ENCODE results near the gene FHAD1.

FHAD1 gene

GRCh38 chr1:15246960-15247614 lies at the start of gene FHAD1:
TSS of gene FHAD1 (plus strand) at chr1:15247223. CDS start at chr1:15251785, 4,562 bp downstream.
- DNase-seq, result peak; percentile 59

DNA sequence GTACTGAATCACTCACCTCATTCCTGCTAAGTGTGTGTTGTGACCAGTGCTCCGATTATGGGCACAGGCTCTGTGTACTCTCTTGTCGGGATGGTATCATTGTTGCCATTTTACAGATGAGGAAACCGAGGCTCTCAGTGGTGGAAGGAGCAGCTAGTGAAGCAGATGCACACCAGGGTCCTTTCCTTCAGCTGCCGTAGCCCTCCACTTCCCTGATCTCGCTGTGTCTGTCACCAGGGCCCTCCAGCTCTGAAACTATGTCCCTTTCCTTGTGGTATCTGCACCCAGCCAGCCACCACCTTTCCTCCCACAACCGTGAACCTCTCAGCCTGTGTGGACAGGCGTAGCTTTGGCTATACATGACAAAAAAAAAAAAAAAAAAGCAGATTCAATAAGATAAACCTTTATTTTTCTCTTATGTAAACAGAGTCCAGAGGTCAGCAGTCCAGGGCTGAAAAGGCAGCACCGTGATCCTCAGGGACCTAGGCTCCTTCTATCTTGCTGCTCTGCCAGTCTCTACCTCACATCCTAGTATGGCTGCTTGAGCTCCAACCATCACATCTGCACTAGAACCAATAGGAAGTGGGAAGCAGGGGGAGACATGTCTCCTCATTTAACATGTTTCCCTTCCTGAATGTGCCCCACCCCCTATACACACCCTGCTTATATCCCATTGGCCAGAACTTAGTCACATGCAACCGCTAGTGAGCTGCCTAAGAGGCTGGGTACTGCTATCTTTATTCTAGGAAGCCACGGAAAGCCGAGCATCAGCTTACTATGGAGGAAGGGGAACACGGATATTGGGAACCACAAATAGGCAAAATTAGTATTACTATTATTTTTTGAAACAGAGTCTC lies 49.2 kb upstream of the FHAD1 start:
- no peak for DNase-seq

- DNase-seq, result no peak
Measured at GRCh38 chr1:15198684-15199083, 48.3 kb upstream of the FHAD1 start.

- no peak for DNase-seq
Measured at GRCh38 chr1:15201221-15201620, 45.8 kb upstream of the FHAD1 start.

- no peak for DNase-seq
Measured at GRCh38 chr1:15201849-15202551, 45.0 kb upstream of the FHAD1 start.

DNA sequence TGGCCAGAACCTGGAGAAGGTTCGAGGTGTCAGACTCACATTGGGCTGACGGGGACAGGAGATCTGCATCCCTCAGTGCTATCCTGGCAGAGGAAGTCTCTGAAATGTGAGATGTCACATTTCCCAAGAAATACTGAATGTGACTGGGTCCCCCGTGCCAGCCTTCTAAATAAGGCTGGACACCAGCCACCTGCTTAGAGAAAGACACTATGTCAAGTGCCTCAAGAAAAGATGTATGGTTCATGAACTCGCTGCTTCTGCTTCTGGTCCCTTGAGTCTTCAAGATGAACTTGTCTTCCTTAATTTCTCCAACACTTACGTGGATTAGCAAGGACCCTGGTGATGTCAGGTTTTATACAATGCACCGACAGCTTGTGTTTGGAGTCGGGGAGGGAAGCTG lies 42.1 kb upstream of the FHAD1 start:
- no peak for DNase-seq

DNA sequence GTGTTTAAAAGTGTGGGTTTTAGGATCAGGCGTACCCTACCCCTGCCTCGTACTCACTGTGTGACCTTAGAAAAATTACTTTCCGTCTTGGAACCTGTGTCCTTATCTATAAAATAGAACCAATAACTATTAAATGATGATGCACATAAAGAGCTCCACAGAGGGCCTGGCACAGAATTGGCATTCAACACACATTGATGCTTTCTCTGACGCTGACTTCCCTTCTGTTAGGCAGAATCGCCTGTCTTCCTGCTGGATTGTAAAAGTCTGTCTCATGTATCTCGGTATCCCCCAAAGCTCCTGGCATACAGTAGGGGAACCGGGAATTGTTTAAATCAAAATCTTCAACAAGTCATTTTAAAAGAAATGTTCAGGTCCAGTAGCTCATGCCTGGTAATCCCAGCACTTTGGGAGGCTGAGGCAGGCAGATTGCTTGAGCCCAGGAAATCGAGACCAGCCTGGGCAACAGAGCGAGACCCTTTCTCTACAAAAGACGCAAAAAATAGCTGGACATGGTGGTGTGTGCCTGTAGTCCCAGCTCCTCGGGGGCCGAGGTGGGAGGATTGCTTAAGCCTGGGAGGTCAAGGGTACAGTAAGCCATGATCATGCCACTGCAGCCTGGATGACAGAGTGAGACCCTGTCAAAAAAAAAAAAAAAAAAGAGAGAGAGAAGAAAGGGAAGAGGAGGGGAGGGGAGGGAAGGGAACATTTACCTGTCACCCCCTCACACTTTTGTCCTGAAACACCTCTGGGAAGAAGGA lies 41.3 kb upstream of the FHAD1 start:
- no peak for DNase-seq

DNA sequence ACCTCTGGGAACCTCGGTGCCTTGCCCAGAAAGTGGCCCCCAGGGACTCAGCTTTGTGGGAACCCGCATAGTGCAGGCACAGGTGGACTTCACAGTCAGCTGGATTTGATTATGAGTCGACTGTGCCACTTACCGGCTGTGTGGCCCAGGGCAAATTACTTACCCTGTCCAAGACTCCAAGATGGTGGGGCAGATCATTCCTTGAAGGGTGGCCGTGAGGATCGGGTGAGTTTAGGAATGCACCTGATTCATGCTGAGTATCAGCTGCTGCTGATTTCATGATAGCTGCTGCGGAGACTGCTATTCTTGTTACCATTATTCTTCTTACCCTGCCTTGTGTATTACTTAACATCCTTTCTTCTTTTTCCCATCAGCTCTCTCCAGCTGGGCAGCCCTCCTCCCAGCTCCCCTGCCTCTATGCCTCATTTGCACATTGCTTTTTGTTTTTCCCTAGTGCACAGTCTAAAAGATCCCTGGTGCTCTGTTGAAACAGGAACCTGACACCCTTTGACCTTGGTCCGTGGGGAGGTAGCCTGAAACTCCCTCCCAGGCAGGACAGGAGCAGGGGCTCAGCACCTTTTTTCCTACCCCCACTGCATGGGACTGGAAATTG lies 40.5 kb upstream of the FHAD1 start:
- no peak for DNase-seq

DNA sequence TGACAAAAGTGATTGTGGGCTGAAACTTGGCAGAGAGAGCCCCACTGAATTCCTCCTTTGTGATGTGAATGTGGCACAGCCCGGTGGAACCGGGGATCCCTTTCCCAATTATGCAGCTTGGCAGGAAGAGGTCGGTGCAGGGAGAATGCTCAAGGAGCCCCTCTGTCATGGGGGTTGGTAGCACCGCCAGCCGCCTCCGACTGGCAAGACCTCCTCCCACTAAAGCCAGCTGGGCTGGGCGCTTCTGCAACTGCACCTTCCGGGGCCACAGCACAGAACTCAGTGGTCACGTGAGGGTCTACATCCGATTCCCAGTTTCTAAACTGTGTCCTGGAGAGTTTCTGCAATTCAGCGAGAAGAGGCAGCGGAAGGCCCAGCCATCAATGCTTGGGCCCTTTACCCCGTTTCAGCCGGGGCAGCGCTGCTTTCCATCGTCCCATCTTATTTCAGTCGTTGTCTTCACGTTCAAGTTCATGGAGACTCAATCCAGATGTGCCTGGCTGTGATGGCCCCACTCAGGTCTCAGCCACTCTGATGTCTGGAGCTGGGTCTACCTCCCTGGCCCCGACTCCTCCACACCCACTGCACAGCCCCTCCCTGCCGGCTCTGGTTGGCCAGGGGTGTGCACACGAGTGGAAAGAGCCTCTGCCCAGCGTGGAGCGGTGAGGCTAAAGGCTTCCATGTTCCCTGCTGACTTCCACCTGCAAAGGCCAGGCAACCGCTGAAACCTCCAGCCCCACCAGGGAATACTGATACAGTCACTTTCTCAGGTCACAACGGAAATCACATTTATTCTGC lies 39.8 kb upstream of the FHAD1 start:
- DNase-seq, result no peak

DNA sequence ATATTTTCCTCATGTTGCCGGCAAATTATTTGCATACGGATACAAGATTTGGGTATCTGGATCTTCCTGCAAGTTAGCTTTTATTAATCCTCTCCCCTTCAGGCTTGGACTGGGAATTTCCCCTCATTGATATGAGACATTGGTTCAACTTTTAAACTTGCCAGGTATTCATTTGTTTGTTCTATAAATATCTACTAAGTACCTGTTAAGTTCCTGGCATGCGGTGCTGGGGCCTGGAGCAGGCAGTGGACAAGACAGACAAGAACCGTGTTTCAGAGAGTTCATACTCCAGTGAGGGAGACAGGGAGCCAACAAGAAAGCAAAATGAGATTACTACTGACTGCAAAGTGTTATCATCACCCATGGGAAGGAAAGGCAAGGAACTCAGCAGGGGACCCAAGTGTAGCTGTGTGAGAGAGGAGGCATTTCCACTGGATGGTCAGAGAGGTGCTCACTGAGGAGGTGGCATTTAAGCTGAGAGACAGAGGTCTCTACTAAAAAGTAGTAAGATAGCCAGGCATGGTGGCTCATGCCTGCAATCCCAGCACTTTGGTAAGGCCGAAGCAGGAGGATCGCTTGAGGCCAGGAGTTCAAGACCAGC lies 39.1 kb upstream of the FHAD1 start:
- no peak for DNase-seq

DNA sequence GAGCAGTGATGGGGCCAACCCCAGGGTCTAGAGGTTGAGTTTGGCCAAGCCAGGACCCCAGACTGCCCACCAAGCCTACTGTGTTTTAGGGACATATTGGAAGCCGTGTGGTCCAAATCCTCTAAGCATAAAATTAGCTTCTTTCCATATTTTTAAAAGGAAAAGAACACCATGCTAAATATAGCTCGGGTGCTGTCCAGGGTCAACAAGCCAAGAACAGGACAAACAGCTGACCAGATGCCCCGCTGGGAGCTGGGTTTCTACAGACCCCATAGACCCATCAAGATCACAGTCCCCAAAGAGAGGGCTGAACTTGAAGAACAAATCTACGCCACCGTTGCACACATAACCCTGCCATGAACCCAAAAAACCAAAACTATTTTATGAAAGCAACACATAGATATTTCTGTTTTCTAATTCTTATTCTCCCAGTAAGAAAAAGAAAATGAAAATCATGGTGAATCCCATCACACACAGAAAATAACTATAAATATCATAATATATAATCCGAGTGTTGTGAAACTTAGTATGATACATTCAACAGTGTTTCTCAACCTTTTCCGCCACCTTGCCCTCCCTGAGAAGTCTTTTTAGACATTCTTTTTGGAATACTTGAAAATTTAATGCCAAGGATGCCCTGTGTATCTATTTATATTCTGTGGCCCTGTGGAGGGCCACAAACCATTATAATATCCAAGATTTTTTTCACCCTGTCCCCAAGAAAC lies 36.2 kb upstream of the FHAD1 start:
- DNase-seq, result no peak

- DNase-seq, result no peak
Measured at GRCh38 chr1:15211424-15211823, 35.6 kb upstream of the FHAD1 start.

GRCh38 chr1:15212216-15212953 lies 34.6 kb upstream of the FHAD1 start:
- DNase-seq, result no peak

DNA sequence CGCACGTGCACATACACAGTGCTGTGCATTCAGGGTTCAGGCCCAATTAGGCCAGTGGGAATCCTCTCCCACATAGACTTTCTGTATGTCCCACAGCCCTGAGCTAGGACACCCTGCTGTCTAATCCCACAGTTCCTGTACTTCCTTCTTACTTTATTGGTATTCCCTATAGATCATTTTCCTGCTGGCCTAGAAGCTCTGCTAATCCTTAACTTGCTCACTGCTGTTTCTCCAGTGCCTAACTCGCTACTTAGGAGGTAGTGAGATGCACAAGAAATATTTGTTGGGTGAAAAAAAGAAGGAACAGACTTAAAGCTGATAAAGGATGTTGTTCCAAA lies 34.1 kb upstream of the FHAD1 start:
- no peak for DNase-seq

DNA sequence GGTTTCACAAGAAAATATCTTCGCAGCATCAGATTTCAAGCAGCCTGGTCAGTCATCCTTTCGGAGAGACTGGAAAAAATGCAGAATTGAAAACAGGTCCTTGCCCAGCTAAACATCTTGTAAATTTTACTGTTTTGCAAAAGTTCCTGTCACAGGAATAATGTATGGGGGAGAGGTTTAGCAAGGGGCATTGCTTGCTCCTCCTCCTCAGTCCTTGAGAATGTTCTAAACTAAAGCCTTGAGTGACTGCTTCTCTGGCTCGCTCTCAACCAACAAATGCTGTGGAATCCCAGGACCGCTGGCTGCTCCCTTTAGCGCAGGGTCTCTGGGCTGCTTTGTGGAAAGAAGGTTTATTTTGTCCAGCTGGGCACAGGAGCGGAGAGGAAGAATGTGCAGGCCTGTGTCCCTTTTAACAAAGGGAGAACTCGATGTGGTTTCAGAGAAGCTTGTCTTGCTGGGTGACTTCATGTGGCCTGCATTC lies 33.6 kb upstream of the FHAD1 start:
- DNase-seq, result no peak

DNA sequence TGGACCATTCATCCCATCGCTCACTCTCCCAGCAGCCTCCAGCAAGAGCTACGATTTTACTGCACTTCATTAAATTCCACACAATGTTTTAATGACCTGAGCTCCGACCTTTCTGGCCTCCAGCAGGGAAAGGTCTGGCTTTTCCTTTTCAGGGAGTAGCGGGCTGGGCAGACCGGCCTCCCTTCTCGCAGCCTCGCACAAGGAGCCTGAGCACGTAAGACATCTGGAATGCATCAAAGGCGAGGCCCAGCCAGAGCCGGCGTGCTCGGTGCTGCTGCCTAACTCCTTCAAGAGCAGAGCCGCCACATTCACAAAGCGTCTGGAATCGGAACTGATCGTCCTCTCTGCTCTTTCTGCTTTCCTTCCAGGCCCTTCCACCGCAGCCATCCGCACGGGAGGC lies 32.5 kb upstream of the FHAD1 start:
- no peak for DNase-seq

DNA sequence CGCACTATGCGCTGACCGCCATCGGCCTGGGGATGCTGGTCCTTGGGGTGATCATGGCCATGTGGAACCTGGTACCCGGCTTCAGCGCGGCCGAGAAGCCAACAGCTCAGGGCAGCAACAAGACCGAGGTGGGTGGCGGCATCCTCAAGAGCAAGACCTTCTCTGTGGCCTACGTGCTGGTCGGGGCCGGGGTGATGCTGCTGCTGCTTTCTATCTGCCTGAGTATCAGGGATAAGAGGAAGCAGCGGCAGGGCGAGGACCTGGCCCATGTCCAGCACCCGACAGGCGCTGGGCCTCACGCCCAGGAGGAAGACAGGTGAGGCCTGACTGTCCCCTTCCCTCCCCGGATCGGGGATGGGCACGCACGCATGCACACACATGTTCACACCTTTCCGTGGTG lies 31.9 kb upstream of the FHAD1 start:
- no peak for DNase-seq

DNA sequence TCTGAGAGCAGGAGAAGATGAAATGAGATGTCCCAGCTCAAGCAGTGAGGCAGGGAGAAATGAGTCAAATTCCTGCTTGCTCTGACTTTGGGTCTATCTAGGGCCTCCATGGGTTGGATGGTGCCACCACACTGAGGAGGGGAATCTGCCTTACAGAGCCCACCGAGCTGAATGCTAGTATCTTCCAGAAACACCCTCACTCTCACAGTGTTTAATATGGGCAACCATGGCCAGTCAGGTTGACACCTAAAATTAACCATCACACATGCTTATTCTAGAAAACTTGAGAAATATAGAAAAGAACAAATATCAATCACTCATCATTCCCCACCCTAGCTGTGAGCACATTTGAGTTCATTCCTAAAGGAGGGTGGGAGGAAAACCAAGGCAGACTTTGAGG lies 29.4 kb upstream of the FHAD1 start:
- DNase-seq, result no peak
